Measurements from ENCODE around the gene TMOD1. TPM values are rescaled to one million over a fixed set of nuclear protein-coding genes. Genes with fewer than 3 reads are reported as not detected.
"Not testable (repeated sequence)": the region's sequence is repeated elsewhere in the genome, so short reads cannot be mapped to it uniquely, and the experiment has no call there.

Gene TMOD1
- total and polyA plus RNA-seq, 9 donors, result 37.1 to 77.2 (median 64.0) TPM

GRCh38 chr9:97491216-97491999, 10.1 kb upstream of the TMOD1 start:
- no peak for DNase-seq
- intact Hi-C loops (cut with DNase I), result no loop called here
- no peak overlapping the region for H3K4me3 ChIP-seq
- TF ChIP-seq POLR2A (IDR thresholded peaks at IDR 0.05), result no peak
- no peak for TF ChIP-seq CTCF (IDR thresholded peaks at IDR 0.05)
- TF ChIP-seq EP300 (IDR thresholded peaks at IDR 0.05), result no peak
- H3K4me1 ChIP-seq (ENCODE audit: insufficient read depth), result no peaks in the 10 kb centered on the region
- WGBS, 3 donors, result 26 to 39% (median 35%) methylated on average over 1 of the region's 1 CpG
- H3K36me3 ChIP-seq, result no peaks in the 10 kb centered on the region
- H3K9me3 ChIP-seq, result no peaks in the 10 kb centered on the region
- no peaks in the 10 kb centered on the region for H3K27me3 ChIP-seq
- H3K27ac ChIP-seq, result peak overlapping the region in 1 of 2 donors; percentile 19

- DNase-seq; intact Hi-C loops (cut with DNase I); H3K9me3 ChIP-seq; H3K36me3 ChIP-seq; H3K4me3 ChIP-seq; H3K4me1 ChIP-seq (ENCODE audit: insufficient read depth); H3K27ac ChIP-seq; H3K27me3 ChIP-seq: not testable (repeated sequence)
- 94 to 97% (median 95%) methylated on average over 25 to 36 of the region's 36 CpGs for WGBS, 3 donors
These were observed 3.7 kb upstream of the TMOD1 start for GRCh38 chr9:97497558-97498375.

- 76 to 86% (median 82%) methylated on average over 5 of the region's 5 CpGs for WGBS, 3 donors
- intact Hi-C loops (cut with DNase I); H3K4me3 ChIP-seq; H3K27me3 ChIP-seq; H3K9me3 ChIP-seq; DNase-seq; H3K4me1 ChIP-seq (ENCODE audit: insufficient read depth); H3K36me3 ChIP-seq; H3K27ac ChIP-seq: not testable (repeated sequence)
These were observed 2.6 kb upstream of the TMOD1 start for GRCh38 chr9:97498846-97499245.

GRCh38 chr9:97500263-97500662, 1.2 kb upstream of the TMOD1 start:
- Histone ChIP-seq H3K4me1 (ENCODE audit: insufficient read depth) (peaks cover 11% of the 10 kb centered on the region), H3K9me3 (no peaks in the 10 kb centered on the region), H3K36me3 (no peaks in the 10 kb centered on the region), H3K4me3 (no peak overlapping the region), H3K27ac (no peak overlapping the region), H3K27me3 (no peaks in the 10 kb centered on the region)
- intact Hi-C loops (cut with DNase I), result loop anchor here in 3 of 4 donors (5.0 kb wide), 2 partner anchors 57 to 97 kb away; no protein-coding TSS in a partner anchor
- no peak for DNase-seq
- TF ChIP-seq POLR2A (IDR thresholded peaks at IDR 0.05) (no peak), CTCF (IDR thresholded peaks at IDR 0.05) (no peak)
- 38 to 53% (median 45%) methylated on average over 5 of the region's 5 CpGs for WGBS, 3 donors

- Histone ChIP-seq H3K36me3 (no peaks in the 10 kb centered on the region), H3K4me3 (peak overlapping the region; percentile 93), H3K4me1 (ENCODE audit: insufficient read depth) (peaks cover 14% of the 10 kb centered on the region), H3K27ac (peak overlapping the region in 1 of 2 donors; percentile 13), H3K27me3 (no peaks in the 10 kb centered on the region), H3K9me3 (no peaks in the 10 kb centered on the region)
- DNase-seq, result no peak
- intact Hi-C loops (cut with DNase I), result loop anchor here in 3 of 4 donors (5.0 kb wide), 2 partner anchors 57 to 97 kb away; no protein-coding TSS in a partner anchor
- 12 to 14% (median 14%) methylated on average over 6 of the region's 6 CpGs for WGBS, 3 donors
- TF ChIP-seq POLR2A (IDR thresholded peaks at IDR 0.05) (no peak), EP300 (IDR thresholded peaks at IDR 0.05) (no peak), CTCF (IDR thresholded peaks at IDR 0.05) (no peak)
These were observed 695 bp upstream of the TMOD1 start for GRCh38 chr9:97500765-97501176.
